ENCODE data around the gene NOM1.
"Not testable (repeated sequence)": the region's sequence is repeated elsewhere in the genome, so short reads cannot be mapped to it uniquely, and the experiment has no call there.

DNA sequence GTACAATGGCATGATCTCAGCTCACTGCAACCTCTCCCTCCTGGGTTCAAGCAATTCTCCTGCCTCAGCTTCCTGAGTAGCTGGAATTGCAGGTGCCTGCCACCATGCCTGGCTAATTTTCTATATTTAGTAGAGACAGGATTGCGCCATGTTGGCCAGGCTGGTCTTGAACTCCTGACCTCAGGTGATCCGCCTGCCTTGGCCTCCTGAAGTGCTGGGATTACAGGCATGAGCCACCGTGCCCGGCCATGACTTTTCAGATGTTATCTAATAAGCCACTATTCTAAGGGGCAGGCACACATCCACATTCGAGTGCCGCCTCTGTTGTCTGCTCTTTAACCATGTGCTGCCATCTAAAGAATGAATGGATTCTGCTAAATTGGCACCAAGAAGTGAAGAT is 27.2 kb upstream of the NOM1 start:
- not testable (repeated sequence) for TF ChIP-seq CTCF (IDR thresholded peaks at IDR 0.05); ZFX (IDR thresholded peaks at IDR 0.05; ENCODE audit: borderline replicate concordance)
